Mammary epithelial cell (primary cell): ENCODE data around the gene FOXK1.

Experiments
- CTCF ChIP-seq, 2 donors: IDR thresholded peaks in 1 of 2; conservative IDR thresholded peaks in 1 of 2; 2 replicates each; pipeline ENCODE4 v1.5.1; 2011 to 2012; ENCODE audit warnings: inconsistent platforms in 2 of 2, low read length in 2 of 2, mild to moderate bottlenecking in 2 of 2, control low read depth in 1 of 2, low read depth in 1 of 2; ENCODE audit not compliant: insufficient read depth in 1 of 2; ENCODE audit errors: extremely low read depth in 1 of 2
- EZH2 ChIP-seq: IDR thresholded peaks from 2 replicates; pipeline ENCODE4 v1.6.1; 2012; ENCODE audit warnings: low read length, inconsistent platforms, borderline replicate concordance

- TF ChIP-seq CTCF (conservative IDR thresholded peaks at IDR 0.05 in 1 of 2, IDR thresholded peaks at IDR 0.05 in 1 of 2; ENCODE audit: extremely low read depth in 1 of 2, insufficient read depth in 1 of 2, low read depth in 1 of 2, low read length in 2 of 2) (no peak), EZH2 (no peak)
Observed at GRCh38 chr7:4713183-4713784, 31.2 kb downstream of the FOXK1 start.
